ENCODE data around the gene GTPBP1. TPM values are rescaled to one million over a fixed set of nuclear protein-coding genes. Genes with fewer than 3 reads are reported as not detected.

Gene GTPBP1
- total RNA-seq, 1 experiment from 2014 or later = 8.3 TPM

- DNase-seq (ENCODE audit: low spot score) = no peak
Measured at GRCh38 chr22:38739300-38740055, 33.7 kb downstream of the GTPBP1 start.

DNA sequence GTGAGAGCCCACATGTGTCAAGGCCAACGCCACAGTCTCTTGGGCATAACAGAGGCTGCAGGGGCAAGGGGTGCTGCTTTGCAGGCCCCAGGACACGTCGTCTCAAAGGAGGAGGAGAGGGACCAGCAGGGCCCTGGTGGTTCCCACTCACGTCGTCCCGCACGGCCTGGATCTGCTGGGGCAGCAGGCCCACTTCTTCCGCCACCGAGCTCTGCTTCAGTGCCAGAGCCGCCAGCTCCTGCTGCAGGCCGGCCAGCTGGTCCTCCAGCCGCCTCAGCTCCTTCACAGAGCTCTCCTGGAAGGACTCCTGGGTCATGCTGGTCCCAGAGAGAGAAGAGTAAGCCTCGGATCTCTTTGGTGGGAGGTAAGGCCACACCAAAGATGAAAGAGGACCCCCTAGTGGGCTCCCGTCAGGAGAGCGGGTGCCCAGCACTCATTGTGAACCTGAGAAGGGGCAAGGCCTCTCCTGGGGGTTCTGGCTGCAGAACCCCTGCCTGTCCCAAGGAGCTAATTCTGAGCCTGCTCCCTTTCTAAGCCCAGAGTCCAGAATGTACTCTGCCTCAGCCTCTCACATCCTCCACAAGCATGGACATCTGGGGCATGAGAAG, 34.5 kb downstream of the GTPBP1 start:
- DNase-seq (ENCODE audit: low spot score) = no peak

- no peak for DNase-seq (ENCODE audit: low spot score)
Measured at GRCh38 chr22:38740754-38741153, 35.0 kb downstream of the GTPBP1 start.

DNA sequence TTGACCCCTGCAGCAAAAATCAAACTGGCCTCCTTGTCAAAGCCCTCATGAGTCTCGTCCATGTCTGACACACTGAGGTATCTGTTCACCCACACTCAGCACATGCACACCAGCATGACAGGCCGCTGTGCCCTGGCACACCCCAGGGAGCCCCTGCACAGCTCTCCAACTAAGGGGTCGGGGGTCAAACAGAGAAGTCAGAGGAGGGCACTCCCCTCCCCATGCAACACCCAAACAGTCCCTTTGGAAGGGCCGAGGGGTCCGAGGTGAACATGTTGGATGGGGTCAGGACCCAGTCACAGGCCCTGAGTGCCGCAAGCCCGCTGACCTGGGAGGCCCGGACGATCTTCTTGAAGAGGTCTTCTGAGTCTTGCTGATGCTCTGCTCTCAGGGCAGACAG, 35.4 kb downstream of the GTPBP1 start:
- DNase-seq (ENCODE audit: low spot score) = no peak

GRCh38 chr22:38741576-38741975, 35.8 kb downstream of the GTPBP1 start:
- DNase-seq (ENCODE audit: low spot score) = no peak

GRCh38 chr22:38742176-38742942, 36.6 kb downstream of the GTPBP1 start:
- DNase-seq (ENCODE audit: low spot score) = no peak

- DNase-seq (ENCODE audit: low spot score) = no peak
Measured at GRCh38 chr22:38744981-38745380, 39.2 kb downstream of the GTPBP1 start.

DNA sequence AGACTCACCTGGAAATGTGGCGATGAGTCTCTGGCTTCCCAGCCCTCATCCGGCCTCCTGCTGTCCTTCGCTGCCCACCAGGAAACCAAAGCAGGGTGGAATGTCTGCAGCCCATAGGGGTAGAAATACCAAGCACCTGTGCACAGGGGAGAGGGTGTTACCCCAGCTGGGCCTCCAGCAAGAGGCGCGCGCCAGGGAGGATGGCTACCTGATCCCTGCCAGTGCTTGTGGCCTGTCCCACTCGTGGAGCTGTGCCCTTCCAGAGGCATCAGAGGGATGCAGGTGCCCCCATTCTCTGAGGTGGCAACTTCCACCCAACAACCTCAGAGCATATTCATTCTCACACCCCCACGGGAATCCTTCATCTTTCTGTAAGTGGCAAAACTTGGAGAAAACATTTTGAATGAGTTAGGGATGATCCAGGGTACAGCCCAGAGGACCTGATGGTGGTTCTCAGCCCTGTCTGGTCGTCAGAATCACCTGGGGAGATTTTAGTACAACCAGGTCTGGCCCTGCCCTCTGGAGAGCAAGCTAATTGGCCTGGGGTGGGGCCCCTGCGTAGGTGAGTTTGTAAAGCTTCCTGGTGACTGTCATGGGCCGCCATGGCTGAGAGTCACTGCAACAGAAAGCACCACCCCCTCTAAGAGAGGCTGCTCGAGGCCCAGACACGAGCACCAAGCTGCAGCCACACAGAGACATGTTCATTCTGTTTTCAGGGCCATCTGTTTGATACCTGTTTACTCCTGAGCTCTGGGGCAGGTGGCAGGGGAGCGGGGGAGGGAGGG, 40.1 kb downstream of the GTPBP1 start:
- DNase-seq (ENCODE audit: low spot score) = no peak

- DNase-seq (ENCODE audit: low spot score) = no peak
Measured at GRCh38 chr22:38748487-38749136, 42.9 kb downstream of the GTPBP1 start.

DNA sequence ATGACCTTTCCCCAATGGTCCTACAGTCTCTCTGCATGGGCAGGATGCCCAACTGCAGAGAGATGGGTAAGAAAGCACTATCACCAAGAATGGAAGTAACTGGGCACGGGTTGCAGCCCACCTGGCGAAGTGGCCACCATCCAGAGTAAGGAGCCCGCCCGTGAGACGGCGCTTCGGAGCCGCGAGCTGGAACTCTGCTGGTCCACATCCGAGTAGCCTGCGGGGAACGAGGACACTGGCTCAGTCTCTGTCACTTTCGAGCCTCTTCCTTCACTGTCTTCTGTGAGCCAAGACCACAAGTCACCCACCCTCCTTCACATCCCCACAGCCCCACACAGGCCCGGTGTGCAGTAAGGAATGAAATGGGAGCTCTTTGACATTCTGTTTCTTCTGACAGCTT, 44.4 kb downstream of the GTPBP1 start:
- no peak for DNase-seq (ENCODE audit: low spot score)

DNA sequence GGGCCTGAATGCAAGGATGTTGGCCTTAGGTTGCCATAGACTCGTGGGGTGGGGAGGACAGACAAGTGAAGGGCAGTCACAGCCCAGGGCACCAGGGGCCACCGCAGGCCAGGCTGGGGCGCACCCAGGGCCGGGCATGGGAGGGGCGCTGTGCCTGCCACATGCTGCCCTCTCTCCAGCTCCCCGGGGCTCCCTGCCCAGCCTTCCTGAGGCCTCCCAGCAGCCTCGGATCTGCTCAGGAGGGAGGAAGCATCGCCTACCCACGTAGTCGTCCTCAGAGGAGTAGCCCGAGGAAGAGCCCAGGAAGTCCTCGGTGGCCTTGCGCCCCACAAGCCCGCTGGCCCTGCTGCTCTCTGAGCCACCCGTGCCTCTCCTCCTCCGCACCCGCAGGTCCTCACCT, 44.9 kb downstream of the GTPBP1 start:
- no peak for DNase-seq (ENCODE audit: low spot score)

DNA sequence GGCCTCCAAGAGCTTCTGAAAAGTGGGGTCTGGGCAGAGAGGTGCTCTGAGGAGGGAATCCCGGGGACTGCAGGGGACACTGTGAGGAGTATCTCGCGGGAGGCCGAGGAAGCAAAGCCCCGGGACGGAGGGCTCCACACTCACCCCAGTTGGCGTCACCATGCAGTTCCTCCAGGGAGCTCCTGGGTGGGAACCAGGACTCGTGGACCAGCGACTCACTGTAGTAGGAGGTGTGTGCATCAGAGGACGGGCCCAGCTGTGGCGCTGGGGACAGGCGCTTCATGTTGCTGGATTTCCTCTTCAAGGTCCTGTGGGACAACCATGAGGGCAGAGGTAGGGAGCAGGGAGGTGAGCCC, 45.3 kb downstream of the GTPBP1 start:
- DNase-seq (ENCODE audit: low spot score) = no peak

DNA sequence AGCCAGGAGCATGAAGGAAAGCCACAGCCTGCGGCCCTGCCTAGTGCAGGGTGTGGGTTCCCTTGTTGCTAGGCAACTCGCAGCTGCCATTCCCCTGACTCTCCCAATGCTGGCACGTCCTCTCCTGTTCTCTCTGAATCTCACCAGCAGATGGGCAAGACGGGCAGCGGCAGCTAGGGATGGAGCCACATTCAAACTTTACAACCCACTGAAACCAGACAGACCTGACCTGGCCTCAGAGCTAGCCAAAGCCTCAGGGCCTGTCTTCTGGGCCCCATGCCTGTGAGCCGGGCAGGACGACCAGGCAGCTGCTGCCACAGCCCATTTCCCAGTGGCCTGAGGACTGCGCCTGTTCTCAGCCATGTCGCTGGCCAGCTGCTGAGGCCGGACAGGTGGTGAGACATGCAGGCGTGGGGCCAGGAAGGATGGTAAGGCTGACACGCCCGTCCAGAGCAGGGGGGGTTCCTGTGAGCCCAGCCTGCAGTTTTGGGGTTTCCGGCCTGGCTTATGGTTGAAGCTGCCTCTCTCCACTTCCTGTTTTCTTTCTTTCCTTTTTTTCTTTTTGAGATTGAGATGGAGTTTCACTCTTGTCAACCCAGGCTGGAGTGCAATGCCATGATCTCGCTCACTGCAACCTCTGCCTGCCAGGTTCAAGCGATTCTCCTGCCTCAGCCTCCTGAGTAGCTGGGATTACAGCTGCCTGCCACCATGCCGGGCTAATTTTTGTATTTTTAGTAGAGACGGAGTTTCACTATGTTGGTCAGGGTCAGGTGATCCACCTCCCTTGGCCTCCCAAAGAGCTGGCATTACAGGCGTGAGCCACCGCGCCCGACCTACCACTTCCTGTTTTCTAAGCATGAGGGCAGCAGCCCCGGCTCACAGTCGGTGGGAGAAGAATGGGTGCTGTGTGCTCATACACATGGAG, 45.9 kb downstream of the GTPBP1 start:
- DNase-seq (ENCODE audit: low spot score) = peak; percentile 54

DNA sequence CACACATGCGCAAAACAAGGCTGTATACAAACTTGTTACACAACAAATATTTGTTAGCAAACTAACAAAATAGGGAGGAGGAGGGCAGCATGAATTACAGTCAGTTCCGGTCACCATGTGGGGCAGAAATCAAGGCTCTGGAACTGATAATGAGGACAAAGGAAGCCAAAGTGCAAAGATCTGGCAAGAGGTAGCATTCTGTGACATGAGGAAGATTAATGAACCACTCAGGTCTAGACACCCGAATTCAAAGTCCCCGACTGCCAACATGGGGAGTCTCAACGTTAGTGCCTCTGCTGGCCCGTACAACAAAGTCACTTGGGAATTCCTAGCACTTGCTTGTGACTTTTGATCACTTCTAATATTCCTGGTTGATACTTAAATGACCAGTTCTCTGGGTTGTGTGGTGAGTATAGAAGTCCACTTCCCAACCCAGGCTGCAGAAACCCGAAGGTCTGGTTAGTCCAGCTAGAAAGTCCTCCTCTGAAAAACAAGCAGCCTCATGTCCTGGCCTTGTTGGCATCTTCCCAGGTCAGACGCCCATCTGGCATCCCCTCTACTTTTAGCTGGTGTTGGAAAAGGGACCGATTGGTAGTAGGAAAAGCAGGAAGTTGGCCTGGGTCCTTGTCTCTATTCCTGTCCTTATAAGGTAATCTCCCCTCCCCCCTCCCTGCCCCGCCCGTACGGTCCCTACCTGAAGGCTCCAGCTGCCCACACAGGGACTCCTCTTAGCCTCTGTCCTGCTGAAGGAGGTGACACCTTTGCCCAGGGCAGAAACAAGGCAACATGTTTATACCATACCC, 48.4 kb downstream of the GTPBP1 start:
- peak; percentile 69 for DNase-seq (ENCODE audit: low spot score)

DNA sequence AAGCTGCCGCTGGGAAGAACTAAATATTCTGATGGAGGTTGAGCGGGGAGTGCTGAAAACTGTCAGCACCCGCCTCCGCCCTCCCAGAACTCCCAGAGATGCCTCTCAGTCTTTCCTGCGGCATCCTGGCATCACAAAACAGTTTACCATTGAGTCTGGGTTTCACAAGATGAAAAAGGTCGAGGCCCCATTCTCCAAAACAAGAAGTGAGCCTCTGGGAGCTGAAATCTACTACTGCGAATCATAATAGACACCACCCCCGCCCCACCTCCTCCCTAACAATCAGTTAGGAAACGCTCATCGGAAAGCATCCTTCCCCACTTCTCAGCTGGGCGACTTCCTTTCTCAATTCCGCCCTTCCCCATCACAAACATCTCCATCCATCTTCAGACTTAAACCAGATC, 49.0 kb downstream of the GTPBP1 start:
- no peak for DNase-seq (ENCODE audit: low spot score)

- peak; percentile 63 for DNase-seq (ENCODE audit: low spot score)
Measured at GRCh38 chr22:38755155-38755910, 49.6 kb downstream of the GTPBP1 start.

DNA sequence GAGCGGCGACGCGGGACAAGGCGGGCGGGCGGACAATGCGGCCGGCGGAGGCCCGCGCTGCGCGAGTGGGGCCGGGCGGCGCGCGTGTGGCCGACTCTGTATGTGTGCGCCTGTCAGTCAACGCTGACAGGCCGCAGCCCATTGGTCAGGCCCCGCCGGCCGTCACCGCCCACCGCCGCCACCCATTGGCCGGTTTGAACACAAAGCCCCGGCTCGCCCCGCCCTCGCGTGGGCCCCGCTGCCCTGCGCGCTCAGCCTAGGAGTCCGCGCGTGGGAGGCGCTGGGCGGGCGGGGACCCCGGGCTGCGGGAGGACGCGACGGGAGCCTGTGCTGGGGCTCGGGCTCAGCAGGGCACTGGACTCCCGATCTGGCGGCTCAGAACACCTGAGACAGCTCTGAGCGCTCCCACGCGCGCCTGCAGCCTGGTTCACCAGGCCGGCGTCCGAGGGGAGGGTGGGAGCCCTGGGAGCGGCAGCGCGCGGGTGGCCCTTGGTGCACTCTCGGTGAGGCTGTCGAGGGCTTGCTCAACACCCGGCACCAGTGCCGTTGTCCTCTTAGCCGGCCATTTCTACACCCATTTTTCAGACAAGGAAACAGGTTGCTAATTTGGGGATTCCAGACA, 50.3 kb downstream of the GTPBP1 start, which contains the start of gene SUN2:
TSS of gene SUN2 (minus strand) at position 88 of the 622 bp plus-strand sequence. CDS start 3,370 bp downstream, outside the sequence.
- peak; percentile 57 for DNase-seq (ENCODE audit: low spot score)

Measured in A172 (cell line).